SIG-M5 treated with dmso at 0.1 percent for 504 hours (cell line): ENCODE measurements around the gene FAM216A.
A peak's percentile ranks its signal among the peaks of the same experiment; 100 is the strongest.
"Not testable (repeated sequence)": the region's sequence is repeated elsewhere in the genome, so short reads cannot be mapped to it uniquely, and the experiment has no call there.

Experiments used
- DNase-seq: peaks from one replicate; lab custom pipeline; 2025; ENCODE audit not compliant: unreplicated experiment; lab: John Stamatoyannopoulos, UW

The FAM216A gene

DNA sequence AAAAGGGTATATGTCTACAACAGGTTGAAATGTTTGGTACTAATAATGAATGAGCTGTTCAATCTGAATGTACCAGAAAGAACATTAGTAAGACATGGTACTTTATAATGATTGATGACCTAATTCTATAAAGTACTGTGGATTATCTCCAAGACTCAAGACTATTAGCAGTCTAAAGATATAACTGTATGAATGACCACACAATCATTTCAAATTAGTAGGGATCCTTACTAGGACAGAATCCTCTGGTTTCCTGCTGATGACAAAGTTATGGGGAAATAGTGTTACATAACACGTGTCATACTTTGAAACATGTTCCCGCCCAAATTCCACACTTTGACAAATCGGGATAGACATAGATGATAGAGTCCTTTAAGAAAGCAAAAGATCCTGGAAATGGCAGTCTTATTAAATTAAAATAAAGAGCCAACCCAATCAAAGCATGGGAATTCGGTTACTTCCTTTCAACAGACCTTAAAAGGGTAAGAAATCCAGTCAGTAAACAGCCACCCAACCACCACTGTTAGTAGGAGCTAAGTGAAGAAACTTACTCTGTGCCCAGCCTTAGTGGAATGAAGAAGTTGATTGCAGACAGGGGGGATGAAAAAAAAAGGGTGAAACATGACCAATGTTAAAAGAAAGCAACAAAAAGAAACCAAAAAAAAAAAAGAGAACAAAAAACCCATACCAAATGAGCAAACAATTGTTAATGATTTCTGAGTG, 30.5 kb downstream of the FAM216A start:
- DNase-seq, result peak; percentile 92

- peak; percentile 89 for DNase-seq
These were observed 32.7 kb downstream of the FAM216A start for GRCh38 chr12:110501399-110501751.

DNA sequence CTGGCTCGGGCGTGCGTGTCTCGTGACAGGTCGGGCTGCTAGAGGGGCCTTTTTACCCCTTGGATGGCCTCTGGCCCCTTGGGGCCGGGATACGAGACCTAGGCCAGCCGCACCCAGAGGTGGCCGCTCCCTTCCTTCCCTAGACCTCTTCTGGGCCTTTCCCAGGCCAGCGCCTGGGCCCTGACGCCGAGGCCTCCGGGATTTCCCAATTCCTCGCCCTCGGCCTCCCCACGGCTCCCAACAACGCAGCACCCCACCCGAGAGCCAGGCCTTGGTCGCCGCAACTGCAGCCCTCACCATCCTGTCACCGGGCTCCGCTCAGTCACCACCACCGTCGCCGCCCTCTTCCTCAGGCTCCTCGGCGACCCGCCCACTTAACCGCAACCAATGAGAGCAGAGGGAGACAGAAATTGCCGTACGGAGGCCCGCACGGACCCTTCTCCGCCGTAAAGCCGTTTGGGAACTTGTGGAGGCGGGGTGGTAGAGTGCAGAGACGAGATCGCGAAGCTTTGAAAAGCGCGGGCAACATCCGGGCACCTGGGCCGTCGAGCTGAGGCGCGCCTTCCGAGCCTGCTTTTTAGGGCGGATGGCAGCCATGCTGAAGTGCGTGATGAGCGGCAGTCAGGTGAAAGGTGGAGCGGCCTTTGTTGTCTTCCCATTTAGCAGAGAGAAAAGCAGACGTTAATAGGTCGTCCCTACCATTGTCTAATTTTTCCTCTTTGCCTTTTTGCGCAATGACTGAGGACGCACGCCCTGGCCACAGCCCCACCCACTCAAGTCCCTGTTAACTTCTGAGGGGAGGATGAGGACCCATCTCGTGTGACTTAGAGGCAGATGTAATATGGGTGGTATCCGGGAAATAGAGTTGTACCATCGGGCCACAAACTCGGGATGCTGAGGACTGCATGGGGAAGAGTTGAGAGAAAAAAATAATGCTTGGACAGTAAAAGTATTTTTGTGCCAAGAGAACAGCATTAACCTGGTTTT, 33.4 kb downstream of the FAM216A start, which contains the start of the genes RAD9B and VPS29:
Gene RAD9B, plus strand, starts transcription at position 580 of the 987 bp plus-strand sequence. Its CDS starts 7 bp downstream, at position 587.
Gene VPS29, minus strand, starts transcription at position 360 of the 987 bp plus-strand sequence. Its CDS starts 60 bp downstream, at position 300.
- DNase-seq, result peak; percentile 99

- no peak for DNase-seq
These were observed 34.8 kb downstream of the FAM216A start for GRCh38 chr12:110503432-110503831.

- DNase-seq, result no peak
These were observed 36.7 kb downstream of the FAM216A start for GRCh38 chr12:110505332-110505731.

GRCh38 chr12:110508071-110508586, 39.5 kb downstream of the FAM216A start:
- no peak for DNase-seq

DNA sequence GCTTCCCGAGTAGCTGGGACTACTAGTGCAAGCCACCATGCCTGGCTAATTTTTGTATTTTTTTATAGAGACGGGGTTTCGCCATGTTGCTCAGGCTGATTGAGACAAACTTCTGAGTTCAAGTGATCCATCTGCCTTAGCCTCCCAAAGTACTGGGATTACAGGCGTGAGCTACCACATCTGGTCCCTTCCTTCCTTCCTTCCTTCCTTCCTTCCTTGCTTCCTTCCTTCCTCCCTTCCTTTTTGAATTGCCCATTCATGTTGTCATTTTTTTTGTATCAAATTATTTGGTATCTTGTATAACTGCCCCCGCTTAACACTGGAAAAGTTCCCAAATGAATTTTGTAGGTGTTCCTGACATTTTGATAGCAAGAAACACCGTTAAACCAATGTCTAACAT, 45.2 kb downstream of the FAM216A start:
- no peak for DNase-seq

- DNase-seq, result no peak
These were observed 45.7 kb downstream of the FAM216A start for GRCh38 chr12:110514363-110514762.

- no peak for DNase-seq
These were observed 48.4 kb downstream of the FAM216A start for GRCh38 chr12:110516995-110517394.

DNA sequence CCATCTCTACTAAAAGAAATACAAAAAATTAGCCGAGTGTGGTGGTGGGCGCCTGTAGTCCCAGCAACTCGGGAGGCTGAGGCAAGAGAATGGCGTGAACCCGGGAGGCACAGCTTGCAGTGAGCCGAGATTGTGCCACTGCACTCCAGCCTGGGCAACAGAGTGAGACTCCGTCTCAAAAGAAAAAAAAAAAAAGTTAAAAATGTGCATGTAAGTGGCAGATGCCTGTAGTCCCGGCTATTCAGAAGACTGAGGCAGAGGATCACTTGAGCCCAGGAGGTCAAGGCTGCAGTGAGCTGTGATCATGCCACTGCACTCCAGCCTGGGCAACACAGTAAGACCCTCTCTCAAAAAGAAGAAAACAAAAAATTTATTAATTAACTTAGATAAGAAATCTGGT, 49.4 kb downstream of the FAM216A start:
- DNase-seq, result not testable (repeated sequence)

GRCh38 chr12:110520876-110521712, 52.4 kb downstream of the FAM216A start:
- not testable (repeated sequence) for DNase-seq

DNA sequence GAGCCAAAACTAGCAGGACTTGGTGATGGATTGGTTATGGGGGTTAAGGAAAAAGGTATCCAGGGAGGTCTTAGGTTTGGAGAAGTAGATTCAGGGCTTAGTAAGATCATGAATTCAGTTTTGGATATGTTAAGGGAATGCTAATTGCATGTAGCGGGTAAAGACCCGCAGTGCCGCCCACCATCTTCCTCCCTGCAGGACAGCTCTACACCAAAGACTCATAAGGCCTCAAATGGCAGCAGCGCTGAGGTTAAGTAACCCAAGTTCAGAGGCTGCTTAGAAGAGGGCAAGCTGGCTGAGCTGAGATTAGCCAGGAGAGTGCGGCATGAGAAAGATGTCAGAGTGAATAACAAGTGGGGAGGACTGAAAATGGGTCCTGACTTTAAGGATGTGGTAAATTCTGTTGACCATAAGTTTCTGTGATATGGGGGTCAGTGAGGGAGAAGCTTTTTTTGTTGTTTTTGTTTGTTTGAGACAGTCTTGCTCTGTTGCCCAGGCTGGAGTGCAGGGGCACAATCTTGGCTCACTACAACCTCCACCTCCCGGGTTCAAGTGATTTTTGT, 59.7 kb downstream of the FAM216A start:
- DNase-seq, result no peak

- no peak for DNase-seq
These were observed 61.9 kb downstream of the FAM216A start for GRCh38 chr12:110530511-110530910.

GRCh38 chr12:110531741-110532333, 63.2 kb downstream of the FAM216A start:
- no peak for DNase-seq

DNA sequence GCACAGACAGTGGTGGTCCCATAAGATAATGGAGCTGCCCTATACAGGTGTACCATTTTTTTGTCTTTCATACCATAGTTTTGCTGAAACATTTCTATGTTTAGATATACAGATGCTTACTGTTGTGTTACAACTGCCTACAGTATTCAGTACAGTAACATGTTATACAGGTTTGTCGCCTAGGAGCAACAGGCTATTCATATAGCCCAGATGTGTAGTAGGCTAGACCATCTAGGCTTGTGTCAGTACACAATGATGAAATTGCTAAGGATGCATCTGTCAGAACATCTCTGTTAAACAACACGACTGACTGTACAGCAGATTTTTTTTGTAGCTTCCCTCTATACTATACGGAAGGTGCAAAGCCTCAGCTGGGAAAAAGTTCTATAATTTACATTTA, 64.0 kb downstream of the FAM216A start:
- DNase-seq, result no peak

GRCh38 chr12:110533607-110534006, 65.0 kb downstream of the FAM216A start:
- DNase-seq, result no peak

DNA sequence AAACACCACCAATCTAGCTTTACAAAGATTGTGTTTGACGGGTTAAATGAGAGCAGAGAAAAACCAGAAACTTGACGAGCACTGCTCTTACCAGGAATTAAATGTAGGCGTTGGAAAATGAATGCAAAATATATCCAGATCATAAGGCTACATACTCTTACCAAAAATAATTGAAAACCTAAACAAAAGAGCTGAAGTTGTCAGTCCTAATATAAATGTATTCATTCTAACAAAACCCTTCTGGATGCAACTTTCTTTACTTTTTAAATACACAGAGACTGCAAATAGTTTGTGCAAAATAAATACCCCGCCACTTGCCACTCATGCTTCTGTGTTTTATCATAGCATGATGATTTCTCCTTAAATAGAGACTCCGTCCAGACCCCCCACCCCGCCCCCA, 66.2 kb downstream of the FAM216A start:
- DNase-seq, result no peak

DNA sequence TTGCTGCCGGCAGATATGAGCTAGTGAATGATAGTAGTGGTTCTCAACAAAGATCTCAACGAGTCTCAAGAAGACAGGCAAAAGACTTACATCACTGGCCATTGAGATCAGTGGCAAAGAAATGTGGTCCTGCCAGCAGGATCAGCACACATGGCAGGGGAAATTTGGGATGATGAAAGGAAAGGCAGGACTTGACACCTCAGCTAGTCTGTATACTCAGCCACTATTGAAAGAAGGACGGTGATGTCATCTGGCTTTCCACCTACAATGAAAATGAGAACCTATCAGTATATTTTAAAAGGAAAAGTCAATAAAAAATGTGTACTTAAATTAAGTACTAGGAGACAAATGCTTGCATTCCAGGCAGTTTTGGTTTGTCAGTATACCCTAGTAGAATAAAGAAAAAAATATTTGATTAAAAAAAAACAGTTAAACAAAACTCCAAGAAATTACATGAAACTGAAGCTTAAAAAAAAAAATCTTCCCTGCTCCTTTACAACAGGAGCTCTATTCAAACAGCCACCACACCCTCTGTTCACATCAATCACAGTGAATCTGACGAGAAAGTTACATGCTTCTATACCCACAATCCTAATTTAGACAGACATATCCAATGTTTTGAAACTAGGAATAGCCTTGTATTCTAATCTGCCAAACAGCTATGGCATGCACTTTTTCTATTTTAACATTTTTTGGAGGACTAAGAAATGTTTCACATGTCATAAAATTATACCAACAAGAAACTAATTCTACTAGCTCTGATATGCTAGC, 68.4 kb downstream of the FAM216A start:
- no peak for DNase-seq
